ENCODE results near the gene PAX5. TPM values are rescaled to one million over a fixed set of nuclear protein-coding genes. Genes with fewer than 3 reads are reported as not detected.
"Not testable (repeated sequence)": the region's sequence is repeated elsewhere in the genome, so short reads cannot be mapped to it uniquely, and the experiment has no call there.

Gene PAX5
- total RNA-seq, 1 donor from 2014 or later: 24.3 TPM

- H3K27me3 Mint-ChIP-seq (ENCODE audit: unreplicated experiment): peaks cover 10% of the 10 kb centered on the region
- H3K36me3 Mint-ChIP-seq (ENCODE audit: unreplicated experiment): no peaks in the 10 kb centered on the region
- H3K4me3 Mint-ChIP-seq (ENCODE audit: unreplicated experiment): peak overlapping the region; percentile 98
- peak overlapping the region; percentile 93 for H3K27ac Mint-ChIP-seq (ENCODE audit: unreplicated experiment)
- DNase-seq: peak; percentile 92
- no peaks in the 10 kb centered on the region for H3K4me1 Mint-ChIP-seq (ENCODE audit: low read depth, unreplicated experiment)
- H3K9me3 Mint-ChIP-seq (ENCODE audit: unreplicated experiment): peaks cover 3% of the 10 kb centered on the region
- no peak for TF ChIP-seq CTCF (IDR thresholded peaks at IDR 0.05; ENCODE audit: partially characterized antibody, unreplicated experiment)
Measured at GRCh38 chr9:37079370-37080164, 45.5 kb upstream of the PAX5 start.

GRCh38 chr9:37074790-37075189 is 40.7 kb upstream of the PAX5 start:
- not testable (repeated sequence) for H3K27me3 Mint-ChIP-seq (ENCODE audit: unreplicated experiment); H3K9me3 Mint-ChIP-seq (ENCODE audit: unreplicated experiment); H3K4me3 Mint-ChIP-seq (ENCODE audit: unreplicated experiment); H3K27ac Mint-ChIP-seq (ENCODE audit: unreplicated experiment); DNase-seq; H3K4me1 Mint-ChIP-seq (ENCODE audit: low read depth, unreplicated experiment); H3K36me3 Mint-ChIP-seq (ENCODE audit: unreplicated experiment)

- no peak overlapping the region for H3K27ac Mint-ChIP-seq (ENCODE audit: unreplicated experiment)
- H3K9me3 Mint-ChIP-seq (ENCODE audit: unreplicated experiment): peaks cover 1% of the 10 kb centered on the region
- no peak for TF ChIP-seq CTCF (IDR thresholded peaks at IDR 0.05; ENCODE audit: partially characterized antibody, unreplicated experiment)
- no peak overlapping the region for H3K4me3 Mint-ChIP-seq (ENCODE audit: unreplicated experiment)
- DNase-seq: no peak
- H3K4me1 Mint-ChIP-seq (ENCODE audit: low read depth, unreplicated experiment): no peaks in the 10 kb centered on the region
- H3K36me3 Mint-ChIP-seq (ENCODE audit: unreplicated experiment): no peaks in the 10 kb centered on the region
- H3K27me3 Mint-ChIP-seq (ENCODE audit: unreplicated experiment): no peaks in the 10 kb centered on the region
Measured at GRCh38 chr9:37066139-37066725, 32.2 kb upstream of the PAX5 start.

- Mint-ChIP-seq H3K4me3 (ENCODE audit: unreplicated experiment) (no peak overlapping the region), H3K9me3 (ENCODE audit: unreplicated experiment) (no peaks in the 10 kb centered on the region), H3K4me1 (ENCODE audit: low read depth, unreplicated experiment) (no peaks in the 10 kb centered on the region), H3K27me3 (ENCODE audit: unreplicated experiment) (no peaks in the 10 kb centered on the region), H3K36me3 (ENCODE audit: unreplicated experiment) (no peaks in the 10 kb centered on the region), H3K27ac (ENCODE audit: unreplicated experiment) (no peak overlapping the region)
- TF ChIP-seq CTCF (IDR thresholded peaks at IDR 0.05; ENCODE audit: partially characterized antibody, unreplicated experiment): no peak
- DNase-seq: no peak
Measured at GRCh38 chr9:37062336-37062735, 28.3 kb upstream of the PAX5 start.

- no peaks in the 10 kb centered on the region for H3K27me3 Mint-ChIP-seq (ENCODE audit: unreplicated experiment)
- H3K9me3 Mint-ChIP-seq (ENCODE audit: unreplicated experiment): no peaks in the 10 kb centered on the region
- TF ChIP-seq CTCF (IDR thresholded peaks at IDR 0.05; ENCODE audit: partially characterized antibody, unreplicated experiment): no peak
- no peaks in the 10 kb centered on the region for H3K36me3 Mint-ChIP-seq (ENCODE audit: unreplicated experiment)
- H3K4me1 Mint-ChIP-seq (ENCODE audit: low read depth, unreplicated experiment): no peaks in the 10 kb centered on the region
- no peak for DNase-seq
- H3K4me3 Mint-ChIP-seq (ENCODE audit: unreplicated experiment): no peak overlapping the region
- H3K27ac Mint-ChIP-seq (ENCODE audit: unreplicated experiment): no peak overlapping the region
Measured at GRCh38 chr9:37061768-37062167, 27.7 kb upstream of the PAX5 start.
